ENCODE data around the gene RAB22A. TPM values are rescaled to one million over a fixed set of nuclear protein-coding genes. Genes with fewer than 3 reads are reported as not detected.
"Not testable (repeated sequence)": the region's sequence is repeated elsewhere in the genome, so short reads cannot be mapped to it uniquely, and the experiment has no call there.

The RAB22A gene
- total and polyA plus RNA-seq, 8 donors = 3.1 to 10.1 (median 7.1) TPM

DNA sequence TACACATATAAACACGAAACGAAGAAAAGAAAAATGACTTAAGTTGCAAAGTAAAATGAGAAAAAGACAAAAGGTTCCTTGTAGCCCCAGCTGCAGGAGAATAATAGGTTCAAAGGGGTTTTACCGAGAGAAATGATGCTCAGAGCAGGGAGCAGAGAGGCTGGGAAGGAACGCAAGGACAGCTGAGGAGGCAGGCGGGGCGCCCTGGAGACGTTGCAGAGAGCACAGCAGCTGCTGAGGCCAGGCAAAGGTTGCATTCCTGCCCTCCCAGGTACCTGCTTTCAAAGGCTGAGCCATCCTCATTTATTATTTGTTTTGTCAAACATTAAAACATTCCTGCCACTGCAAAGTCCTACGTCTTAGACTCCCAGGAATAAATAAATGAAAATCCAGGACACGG is 63.3 kb downstream of the RAB22A start:
- no peak overlapping the region for H3K27ac ChIP-seq
- no peaks in the 10 kb centered on the region for H3K4me1 ChIP-seq
- no peaks in the 10 kb centered on the region for H3K36me3 ChIP-seq
- 37 to 39% methylated on average over 9 of the region's 9 CpGs for WGBS, 2 donors
- TF ChIP-seq, protein P1, sequence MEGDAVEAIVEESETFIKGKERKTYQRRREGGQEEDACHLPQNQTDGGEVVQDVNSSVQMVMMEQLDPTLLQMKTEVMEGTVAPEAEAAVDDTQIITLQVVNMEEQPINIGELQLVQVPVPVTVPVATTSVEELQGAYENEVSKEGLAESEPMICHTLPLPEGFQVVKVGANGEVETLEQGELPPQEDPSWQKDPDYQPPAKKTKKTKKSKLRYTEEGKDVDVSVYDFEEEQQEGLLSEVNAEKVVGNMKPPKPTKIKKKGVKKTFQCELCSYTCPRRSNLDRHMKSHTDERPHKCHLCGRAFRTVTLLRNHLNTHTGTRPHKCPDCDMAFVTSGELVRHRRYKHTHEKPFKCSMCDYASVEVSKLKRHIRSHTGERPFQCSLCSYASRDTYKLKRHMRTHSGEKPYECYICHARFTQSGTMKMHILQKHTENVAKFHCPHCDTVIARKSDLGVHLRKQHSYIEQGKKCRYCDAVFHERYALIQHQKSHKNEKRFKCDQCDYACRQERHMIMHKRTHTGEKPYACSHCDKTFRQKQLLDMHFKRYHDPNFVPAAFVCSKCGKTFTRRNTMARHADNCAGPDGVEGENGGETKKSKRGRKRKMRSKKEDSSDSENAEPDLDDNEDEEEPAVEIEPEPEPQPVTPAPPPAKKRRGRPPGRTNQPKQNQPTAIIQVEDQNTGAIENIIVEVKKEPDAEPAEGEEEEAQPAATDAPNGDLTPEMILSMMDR (IDR thresholded peaks at IDR 0.05) = no peak
- no peak overlapping the region for H3K4me3 ChIP-seq
- intact Hi-C loops (cut with DNase I) = no loop called here
- ATAC-seq = no peak
- H3K9me3 ChIP-seq = no peaks in the 10 kb centered on the region
- no peaks in the 10 kb centered on the region for H3K27me3 ChIP-seq
- DNase-seq = no peak
- no peak for FAIRE-seq

DNA sequence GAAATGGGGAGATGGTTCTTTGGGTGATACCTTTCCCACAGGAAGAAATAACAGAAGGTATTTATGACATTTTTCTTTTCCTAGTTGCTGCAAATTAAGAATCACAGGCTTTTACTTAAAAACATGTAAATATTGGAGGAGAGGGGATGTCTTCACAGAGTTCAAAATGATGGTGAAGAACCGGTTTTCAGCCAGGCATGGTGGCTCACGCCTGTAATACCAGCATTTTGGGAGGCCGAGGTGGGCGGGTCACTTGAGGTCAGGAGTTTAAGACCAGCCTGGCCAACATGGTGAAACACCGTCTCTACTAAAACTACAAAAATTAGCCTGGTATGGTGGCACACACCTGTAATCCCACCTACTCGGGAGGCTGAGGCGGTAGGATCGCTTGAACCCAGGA is 63.8 kb downstream of the RAB22A start:
- not testable (repeated sequence) for H3K27ac ChIP-seq, FAIRE-seq, H3K27me3 ChIP-seq

DNA sequence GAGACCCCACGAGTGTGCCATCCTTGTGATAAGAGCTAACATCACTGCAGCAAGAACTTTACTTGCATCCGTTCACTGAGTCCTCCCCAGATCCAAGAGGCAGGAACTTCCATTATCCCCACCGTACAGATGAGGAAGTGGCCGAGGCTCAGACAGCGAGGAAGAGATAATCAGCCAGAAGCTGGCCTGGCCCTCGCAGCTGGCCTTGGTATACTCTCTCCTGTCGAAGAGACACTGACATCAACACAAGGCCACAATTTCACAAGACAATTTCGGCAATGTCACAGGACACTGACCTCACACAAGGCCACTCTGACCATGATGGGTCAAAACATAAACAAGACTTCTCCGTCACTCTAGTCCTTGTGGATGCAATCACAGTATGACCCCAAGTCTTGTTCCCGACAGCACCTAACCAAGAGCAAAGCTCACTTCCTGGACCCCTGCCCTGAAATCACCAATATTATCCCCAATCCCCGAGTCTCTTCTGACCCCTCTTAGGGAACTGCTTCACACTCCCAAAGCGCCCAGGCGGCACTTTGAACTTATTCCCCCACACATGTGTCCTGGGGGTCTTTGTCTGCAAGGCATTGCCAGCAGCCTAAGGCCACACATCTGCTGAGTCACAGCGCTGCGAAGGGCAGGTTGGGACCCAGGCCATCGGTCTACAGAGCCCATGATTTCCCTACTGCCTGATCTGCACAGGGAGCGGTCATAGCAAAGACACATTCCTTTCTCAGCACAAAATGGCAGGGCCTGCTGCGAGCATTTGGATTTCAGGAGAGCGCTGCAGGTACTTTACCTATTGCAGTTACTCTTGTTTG is 64.7 kb downstream of the RAB22A start:
- Histone ChIP-seq H3K4me3 (no peak overlapping the region), H3K9me3 (no peaks in the 10 kb centered on the region), H3K36me3 (no peaks in the 10 kb centered on the region), H3K4me1 (no peaks in the 10 kb centered on the region), H3K27me3 (no peaks in the 10 kb centered on the region), H3K27ac (no peak overlapping the region)
- TF ChIP-seq, protein P1 (IDR thresholded peaks at IDR 0.05) = no peak
- intact Hi-C loops (cut with DNase I) = no loop called here
- WGBS, 2 donors = 71 to 79% methylated on average over 19 of the region's 19 CpGs
- DNase-seq (no peak), ATAC-seq (no peak), FAIRE-seq (no peak)

More for the DNA sequence above, 63.8 kb downstream of the RAB22A start:
- H3K36me3 ChIP-seq; H3K9me3 ChIP-seq; H3K4me3 ChIP-seq; DNase-seq; ATAC-seq; intact Hi-C loops (cut with DNase I); H3K4me1 ChIP-seq: not testable (repeated sequence)
- WGBS, 2 donors = 84% methylated on average over 8 of the region's 8 CpGs

DNA sequence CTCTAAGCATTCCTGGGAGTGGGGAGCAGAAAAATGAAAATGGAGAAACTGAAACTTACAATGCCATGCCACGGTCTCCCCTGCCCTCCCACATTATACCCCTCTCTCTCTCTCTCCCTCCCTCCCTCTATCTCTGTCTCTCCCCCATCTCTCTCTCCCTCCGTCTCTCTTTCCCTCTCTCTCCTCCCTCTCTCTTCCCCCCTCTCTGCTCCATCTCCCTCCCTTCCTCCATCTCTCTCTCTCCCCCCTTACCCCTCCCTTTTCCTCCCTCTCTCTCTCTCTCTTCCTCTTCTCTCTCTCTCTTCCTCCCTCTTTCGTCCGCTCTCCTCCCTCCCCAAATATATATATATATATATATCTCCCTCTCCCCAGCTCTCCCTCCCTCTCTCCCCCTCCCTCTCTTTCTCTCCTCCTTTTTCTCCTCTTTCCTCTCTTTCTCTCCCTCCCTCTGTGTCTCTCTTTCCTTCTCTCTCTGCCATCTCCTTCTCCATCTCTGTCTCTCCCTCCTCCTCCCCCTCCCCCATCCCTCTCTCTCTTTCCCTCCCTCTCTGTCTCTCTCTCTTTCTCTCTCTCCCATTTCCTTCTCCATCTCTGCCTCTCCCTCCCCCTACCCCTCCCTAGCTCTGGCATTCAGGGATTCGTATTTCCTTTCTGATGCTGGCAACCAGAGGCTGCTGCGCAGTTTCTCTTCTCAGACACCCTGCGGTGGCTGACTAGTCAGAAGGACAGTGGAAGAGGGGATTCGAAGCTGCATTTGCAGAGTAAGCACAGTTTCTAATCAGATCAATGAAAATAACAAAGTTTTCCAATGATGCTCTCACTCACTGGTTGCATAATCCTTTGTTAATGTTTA is 65.6 kb downstream of the RAB22A start:
- H3K9me3 ChIP-seq = no peaks in the 10 kb centered on the region
- intact Hi-C loops (cut with DNase I) = no loop called here
- no peak overlapping the region for H3K27ac ChIP-seq
- no peaks in the 10 kb centered on the region for H3K27me3 ChIP-seq
- 34 to 42% methylated on average over 8 of the region's 8 CpGs for WGBS, 2 donors
- H3K4me3 ChIP-seq = no peak overlapping the region
- no peaks in the 10 kb centered on the region for H3K4me1 ChIP-seq
- no peak for DNase-seq
- no peaks in the 10 kb centered on the region for H3K36me3 ChIP-seq
- no peak for FAIRE-seq
- ATAC-seq = no peak
- TF ChIP-seq, protein P1 (IDR thresholded peaks at IDR 0.05) = no peak

DNA sequence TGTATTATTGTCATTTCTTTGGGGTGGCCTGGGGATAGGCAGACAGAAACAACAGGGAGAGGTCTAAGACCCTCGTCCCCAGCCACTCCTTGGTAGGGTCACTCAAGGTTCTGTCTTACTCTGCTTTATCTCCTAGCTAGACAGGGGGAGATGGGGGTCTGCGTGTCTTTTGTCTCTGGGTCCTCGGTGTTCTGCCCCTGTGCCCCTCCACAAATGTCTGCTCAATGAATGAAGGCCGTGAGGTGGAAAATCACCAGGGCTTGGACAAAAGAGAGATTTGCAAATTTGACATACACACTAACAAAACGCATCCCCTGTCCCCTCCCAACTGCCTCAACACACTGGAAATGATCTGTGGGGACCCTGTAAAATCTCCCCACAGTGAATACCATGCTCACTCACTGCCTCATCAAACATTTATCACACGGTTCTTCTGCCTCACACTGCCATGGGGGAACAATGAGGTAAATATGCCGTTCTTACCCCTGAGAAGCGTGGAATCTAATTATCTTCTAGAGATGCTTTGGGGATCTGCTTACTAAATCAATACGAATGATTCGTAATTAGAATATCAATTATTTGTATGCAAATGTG is 66.3 kb downstream of the RAB22A start:
- 47 to 54% methylated on average over 10 of the region's 10 CpGs for WGBS, 2 donors
- intact Hi-C loops (cut with DNase I) = no loop called here
- TF ChIP-seq, protein P1 (IDR thresholded peaks at IDR 0.05) = no peak

More for the DNA sequence above, 66.3 kb downstream of the RAB22A start:
- DNase-seq (no peak), FAIRE-seq (no peak), ATAC-seq (no peak)
- Histone ChIP-seq H3K27me3 (no peaks in the 10 kb centered on the region), H3K36me3 (no peaks in the 10 kb centered on the region), H3K27ac (no peak overlapping the region), H3K4me3 (no peak overlapping the region), H3K9me3 (no peaks in the 10 kb centered on the region), H3K4me1 (no peaks in the 10 kb centered on the region)

Data from pancreas (tissue), 10 donors.